Nephron progenitor cell (in vitro differentiated cells): ENCODE results near the gene SPAG6.

Experiments
- DNase-seq: peaks from one replicate; pipeline ENCODE4 v3.0.0; 2021
- H3K27ac Mint-ChIP-seq: 2 replicates; pipeline ENCODE4 v1.8.0; 2021; ENCODE audit warnings: mild to moderate bottlenecking, moderate library complexity, mixed read lengths
- H3K27me3 Mint-ChIP-seq: 2 replicates; pipeline ENCODE4 v1.8.0; 2021; ENCODE audit warnings: mild to moderate bottlenecking, low read depth, mixed read lengths; ENCODE audit not compliant: poor library complexity
- H3K36me3 Mint-ChIP-seq: 2 replicates; pipeline ENCODE4 v1.8.0; 2021; ENCODE audit warnings: low read depth, mixed read lengths
- H3K4me1 Mint-ChIP-seq: 2 replicates; pipeline ENCODE4 v1.8.0; 2021; ENCODE audit warnings: mixed read lengths
- H3K4me3 Mint-ChIP-seq: 2 replicates; pipeline ENCODE4 v1.8.0; 2021; ENCODE audit warnings: mild to moderate bottlenecking, moderate library complexity, mixed read lengths
- H3K9me3 Mint-ChIP-seq: 2 replicates; pipeline ENCODE4 v1.8.0; 2021; ENCODE audit warnings: mild to moderate bottlenecking, moderate library complexity, mixed read lengths
- CTCF ChIP-seq: fragments of 200-600 bp; sonication (generic); IDR thresholded peaks from 2 replicates; pipeline ENCODE4 v1.5.0; 2021; ENCODE audit warnings: antibody characterized with exemption

Gene SPAG6

GRCh38 chr10:22338185-22338900 is 7.0 kb upstream of the SPAG6 start:
- H3K27me3 Mint-ChIP-seq = peaks cover 92% of the 10 kb centered on the region
- H3K27ac Mint-ChIP-seq = no peak overlapping the region
- no peak for TF ChIP-seq CTCF
- H3K9me3 Mint-ChIP-seq = peaks cover 10% of the 10 kb centered on the region
- peaks cover 24% of the 10 kb centered on the region for H3K4me1 Mint-ChIP-seq
- no peak overlapping the region for H3K4me3 Mint-ChIP-seq
- peaks cover 5% of the 10 kb centered on the region for H3K36me3 Mint-ChIP-seq
- no peak for DNase-seq

DNA sequence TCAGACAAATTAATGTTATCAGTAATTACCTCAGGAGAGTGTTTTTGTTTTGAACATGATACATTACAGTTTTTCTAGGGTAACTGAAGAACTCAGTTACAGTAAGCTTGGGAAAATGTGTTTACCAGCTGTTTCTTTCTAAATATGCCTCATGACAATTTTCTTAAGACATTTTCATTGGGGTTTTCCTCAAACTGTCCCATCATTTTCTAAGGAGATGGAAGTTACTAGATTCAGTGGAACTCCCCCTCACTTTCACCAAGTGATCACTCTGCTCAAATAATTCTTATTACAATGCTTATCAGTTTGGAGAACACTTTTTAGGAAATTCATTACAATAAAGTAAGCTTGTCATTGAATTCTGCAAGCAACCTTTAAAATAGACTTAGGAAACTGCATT is 6.4 kb upstream of the SPAG6 start:
- Mint-ChIP-seq H3K27ac (no peak overlapping the region), H3K27me3 (peaks cover 92% of the 10 kb centered on the region), H3K36me3 (no peaks in the 10 kb centered on the region), H3K9me3 (peaks cover 4% of the 10 kb centered on the region), H3K4me3 (no peak overlapping the region), H3K4me1 (peaks cover 24% of the 10 kb centered on the region)
- no peak for DNase-seq
- TF ChIP-seq CTCF = no peak

GRCh38 chr10:22339761-22340328 is 5.5 kb upstream of the SPAG6 start:
- no peak overlapping the region for H3K27ac Mint-ChIP-seq

DNA sequence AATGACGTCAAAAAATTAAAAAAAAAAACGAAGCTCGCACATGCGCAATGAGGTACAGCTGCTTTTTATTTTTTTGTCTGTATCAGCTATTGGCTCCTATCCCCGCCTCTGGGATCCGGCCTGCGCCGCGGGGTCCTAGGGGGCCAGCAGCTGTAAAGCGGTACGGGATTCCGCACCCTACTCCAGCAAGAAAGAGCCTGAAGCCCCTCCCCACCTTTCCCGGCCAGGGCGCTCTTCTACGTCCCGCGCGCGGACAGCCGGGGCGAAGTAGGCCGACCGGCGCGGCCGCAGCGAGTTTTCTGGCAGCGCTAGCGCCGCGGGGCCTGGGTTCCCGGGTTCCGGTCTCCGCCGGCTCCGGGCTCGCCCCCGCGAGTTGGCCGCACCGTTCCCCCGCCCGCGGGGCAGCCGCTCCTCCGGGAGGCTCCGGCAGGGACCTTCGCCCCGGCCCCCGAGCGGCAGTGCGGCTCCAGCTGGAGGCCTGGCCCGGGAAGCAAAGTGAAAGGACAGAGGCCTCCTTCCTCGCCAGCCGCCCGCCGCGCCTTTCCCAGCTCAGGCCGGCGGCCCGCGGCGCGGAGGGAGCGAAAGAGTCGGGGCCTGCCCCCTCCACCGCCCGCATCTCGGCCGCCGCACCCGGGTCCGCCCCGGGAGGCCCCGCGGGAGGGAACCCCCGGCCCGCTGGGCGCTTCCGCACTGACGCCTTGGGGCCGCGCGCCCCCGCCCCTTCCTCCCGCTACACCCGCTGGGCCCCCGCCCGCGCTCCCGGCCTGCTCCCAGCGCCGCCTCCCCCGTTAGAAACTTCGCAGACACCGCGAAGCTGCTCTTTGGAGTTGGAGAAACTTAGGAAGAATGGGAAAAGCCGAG is 4.7 kb upstream of the SPAG6 start:
- Mint-ChIP-seq H3K9me3 (no peaks in the 10 kb centered on the region), H3K4me1 (peaks cover 24% of the 10 kb centered on the region), H3K27me3 (peaks cover 92% of the 10 kb centered on the region), H3K27ac (peak overlapping the region; percentile 78), H3K36me3 (no peaks in the 10 kb centered on the region), H3K4me3 (peak overlapping the region; percentile 84)
- DNase-seq = peak; percentile 74
- TF ChIP-seq CTCF = no peak

More at GRCh38 chr10:22339761-22340328, 5.5 kb upstream of the SPAG6 start:
- no peak for DNase-seq
- peaks cover 92% of the 10 kb centered on the region for H3K27me3 Mint-ChIP-seq
- TF ChIP-seq CTCF = no peak
- H3K4me1 Mint-ChIP-seq = peaks cover 24% of the 10 kb centered on the region
- H3K9me3 Mint-ChIP-seq = peaks cover 4% of the 10 kb centered on the region
- H3K4me3 Mint-ChIP-seq = peak overlapping the region; percentile 84
- H3K36me3 Mint-ChIP-seq = no peaks in the 10 kb centered on the region

DNA sequence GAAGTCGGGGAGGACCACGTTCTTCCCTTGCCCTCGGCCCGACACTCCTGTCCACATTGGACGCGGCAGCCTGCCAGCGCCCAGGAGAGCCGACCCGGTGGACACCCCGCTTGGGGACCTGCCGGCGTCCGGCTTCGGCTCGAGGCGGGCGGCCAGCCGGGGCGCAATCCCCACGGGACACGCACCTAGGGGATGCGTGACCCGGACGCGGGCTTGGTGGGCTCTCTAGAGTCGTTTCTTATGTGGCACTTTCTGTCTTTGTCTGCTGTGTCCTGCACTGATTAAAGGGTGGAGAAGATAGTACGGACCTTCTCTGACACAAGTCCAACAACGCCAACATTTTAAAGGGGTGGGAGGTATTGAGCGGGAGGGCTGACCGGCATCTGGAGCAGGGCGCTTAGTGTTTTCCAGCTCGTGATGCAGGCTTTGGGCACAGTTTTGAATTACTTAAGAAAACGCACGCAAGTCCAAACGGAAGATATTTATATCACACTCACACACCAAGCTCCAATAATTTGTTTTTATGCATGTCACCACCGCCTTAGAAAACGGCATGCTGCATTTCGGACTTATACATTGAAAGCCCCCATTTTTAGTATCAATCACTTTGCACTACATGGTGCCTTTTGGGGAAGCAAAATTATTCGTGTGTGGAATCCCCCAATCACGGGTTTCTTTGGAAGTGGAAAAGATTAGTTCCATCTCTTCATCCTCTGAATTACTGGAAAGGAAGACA is 3.9 kb upstream of the SPAG6 start:
- no peak for TF ChIP-seq CTCF
- Mint-ChIP-seq H3K27ac (no peak overlapping the region), H3K4me3 (peak overlapping the region; percentile 78), H3K9me3 (peaks cover 1% of the 10 kb centered on the region), H3K36me3 (no peaks in the 10 kb centered on the region), H3K4me1 (peaks cover 29% of the 10 kb centered on the region), H3K27me3 (peaks cover 92% of the 10 kb centered on the region)
- DNase-seq = no peak
